CD14-positive monocyte (primary cell): ENCODE data around the gene TACR1. TPM values are rescaled to one million over a fixed set of nuclear protein-coding genes. Genes with fewer than 3 reads are reported as not detected.

Experiments
- DNase-seq, 3 donors: peaks; one replicate each; pipeline ENCODE4 v3.0.0-alpha.2; 2011 to 2022
- H2AFZ ChIP-seq: 2 replicates; pipeline ENCODE4 v1.6.0; 2012; ENCODE audit warnings: mild to moderate bottlenecking, low read depth, low read length, inconsistent platforms; ENCODE audit not compliant: insufficient read depth, poor library complexity, severe bottlenecking
- H3K27ac ChIP-seq, 2 donors: 1 replicate in 1 of 2; 2 replicates in 1 of 2; pipeline ENCODE4 v1.5.1; 2012 to 2013; ENCODE audit warnings: low read length in 2 of 2, control low read depth in 1 of 2, inconsistent platforms in 1 of 2, low read depth in 1 of 2, mild to moderate bottlenecking in 1 of 2
- H3K27me3 ChIP-seq, 2 donors: one replicate each; pipeline versions ENCODE4 v1.6.0 to v1.6.1; 2011 to 2013; ENCODE audit warnings: low read length in 2 of 2; ENCODE audit not compliant: control insufficient read depth in 2 of 2, insufficient read depth in 2 of 2
- H3K36me3 ChIP-seq, 2 donors: replicated peaks in 1 of 2; 1 replicate in 1 of 2; 2 replicates in 1 of 2; pipeline versions ENCODE4 v1.5.1 to v1.6.1; 2012 to 2013; ENCODE audit warnings: low read length in 2 of 2, control low read depth in 1 of 2, inconsistent platforms in 1 of 2, mild to moderate bottlenecking in 1 of 2; ENCODE audit not compliant: insufficient read depth in 2 of 2, control insufficient read depth in 1 of 2
- H3K4me1 ChIP-seq, 2 donors: 1 replicate in 1 of 2; 2 replicates in 1 of 2; pipeline versions ENCODE4 v1.5.1 to v1.6.1; 2012 to 2013; ENCODE audit warnings: low read length in 2 of 2, control low read depth in 1 of 2, inconsistent platforms in 1 of 2, mild to moderate bottlenecking in 1 of 2, moderate library complexity in 1 of 2; ENCODE audit not compliant: insufficient read depth in 2 of 2, control insufficient read depth in 1 of 2
- H3K4me2 ChIP-seq: replicated peaks from 2 replicates; pipeline ENCODE3; 2012; ENCODE audit warnings: low read length, moderate library complexity, mild to moderate bottlenecking; ENCODE audit not compliant: poor library complexity, severe bottlenecking; ENCODE audit errors: extremely low read depth
- H3K4me3 ChIP-seq, 3 experiments: fragments of 200-600 bp in 1 of 3; sonication (generic) in 1 of 3; replicated peaks in 1 of 3; 1 replicate in 2 of 3; 2 replicates in 1 of 3; pipeline ENCODE4 v1.5.1; 2011 to 2013; ENCODE audit warnings: low read length in 3 of 3, mild to moderate bottlenecking in 3 of 3, control low read depth in 2 of 3, low read depth in 2 of 3, inconsistent platforms in 1 of 3, moderate library complexity in 1 of 3
- H3K79me2 ChIP-seq: 2 replicates; pipeline ENCODE4 v1.6.0; 2012; ENCODE audit warnings: mild to moderate bottlenecking, control low read depth, inconsistent platforms, low read length, moderate library complexity; ENCODE audit not compliant: insufficient read depth
- H3K9ac ChIP-seq: 2 replicates; pipeline ENCODE4 v1.6.0; 2017; ENCODE audit warnings: low read length, mild to moderate bottlenecking; ENCODE audit not compliant: insufficient read depth, poor library complexity, severe bottlenecking
- H3K9me3 ChIP-seq, 2 donors: replicated peaks in 1 of 2; 1 replicate in 1 of 2; 2 replicates in 1 of 2; pipeline versions ENCODE4 v1.5.1 to v1.6.1; 2012 to 2013; ENCODE audit warnings: low read length in 2 of 2, control low read depth in 1 of 2; ENCODE audit not compliant: control insufficient read depth in 1 of 2, insufficient read depth in 1 of 2
- H4K20me1 ChIP-seq: 2 replicates; pipeline ENCODE4 v1.6.0; 2012; ENCODE audit warnings: mild to moderate bottlenecking, low read length, control low read depth, moderate library complexity; ENCODE audit not compliant: insufficient read depth
- H3K27ac Mint-ChIP-seq, 7 donors: one replicate each; pipeline ENCODE4 v1.8.0; 2020; ENCODE audit warnings: mild to moderate bottlenecking in 7 of 7, mixed read lengths in 7 of 7, moderate library complexity in 6 of 7, inconsistent platforms in 2 of 7
- H3K27me3 Mint-ChIP-seq, 3 donors: one replicate each; pipeline ENCODE4 v1.8.0; 2021 to 2022; ENCODE audit warnings: low read depth in 3 of 3, mild to moderate bottlenecking in 3 of 3, mixed read lengths in 3 of 3, moderate library complexity in 3 of 3, inconsistent platforms in 1 of 3
- H3K36me3 Mint-ChIP-seq, 2 donors: one replicate each; pipeline ENCODE4 v1.8.0; 2020; ENCODE audit warnings: mixed read lengths in 2 of 2, inconsistent platforms in 1 of 2, mild to moderate bottlenecking in 1 of 2
- H3K4me1 Mint-ChIP-seq: one replicate; pipeline ENCODE4 v1.8.0; 2020; ENCODE audit warnings: mild to moderate bottlenecking, mixed read lengths
- H3K4me3 Mint-ChIP-seq, 2 donors: one replicate each; pipeline ENCODE4 v1.8.0; 2020; ENCODE audit warnings: mild to moderate bottlenecking in 2 of 2, mixed read lengths in 2 of 2, moderate library complexity in 1 of 2
- H3K9me3 Mint-ChIP-seq, 7 donors: one replicate each; pipeline ENCODE4 v1.8.0; 2020 to 2022; ENCODE audit warnings: mixed read lengths in 7 of 7, mild to moderate bottlenecking in 6 of 7, moderate library complexity in 6 of 7, inconsistent platforms in 2 of 7
- WGBS: methylation state at CpG from one replicate; pipeline ENCODE4 v1.1.5; 2013; ENCODE audit warnings: missing lambda C conversion rate; ENCODE audit not compliant: insufficient coverage; 5-methylcytosine and 5-hydroxymethylcytosine counted together
- intact Hi-C, 2 donors: fragments of 100-400 bp; cut with micrococcal nuclease; formaldehyde crosslinking; loops; one replicate each; pipeline versions ENCODE4 v1.15.0 to v1.15.1; 2023
- polyA plus RNA-seq, 3 donors: library from polyadenylated mRNA; depleted of rRNA in 1 of 3; unstranded in 2 of 3; stranded (reverse) in 1 of 3; fragments of 300-500 nt in 2 of 3; fragments of >200 nt in 1 of 3; fragmentation: Illumina TruSeq in 2 of 3; gene quantifications; 1 replicate in 2 of 3; 2 replicates in 1 of 3; pipeline ENCODE4 v1.2.3, GENCODE V29; 2012 to 2021
- TF ChIP-seq, protein P1 (sequence below): fragments of 200-600 bp; IDR thresholded peaks from one replicate; pipeline ENCODE4 v1.8.0; 2022; ENCODE audit warnings: antibody characterized with exemption, mild to moderate bottlenecking

Gene TACR1
- polyA plus RNA-seq, 3 donors = not detected

DNA sequence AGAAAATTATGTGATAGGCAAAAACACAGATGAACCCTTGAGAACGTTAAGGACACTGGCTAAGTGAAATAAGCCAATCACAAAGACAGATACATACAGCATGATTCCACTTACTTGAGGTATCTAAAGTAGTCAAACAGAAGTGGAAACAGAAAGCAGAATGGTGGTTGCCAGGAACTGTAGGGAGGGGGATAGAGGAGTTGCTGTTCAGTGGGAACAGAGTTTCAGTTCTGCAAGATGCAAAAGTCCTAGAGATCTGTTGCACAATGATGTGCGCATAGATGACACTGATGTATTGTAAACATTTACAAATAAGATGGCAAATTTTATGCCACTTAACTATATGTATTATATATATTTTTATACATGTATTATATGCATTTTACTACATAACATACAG, 181.2 kb downstream of the TACR1 start:
- Mint-ChIP-seq H3K4me3 (no peak overlapping the region), H3K36me3 (peaks cover 0 to 3% of the 10 kb centered on the region in 2 donors), H3K4me1 (peaks cover 17% of the 10 kb centered on the region), H3K27ac (peak overlapping the region in 4 of 7 donors; percentile 19 to 82 (median 58)), H3K27me3 (peaks cover 2 to 10% (median 6%) of the 10 kb centered on the region in 3 donors), H3K9me3 (peaks cover 0 to 7% (median 0%) of the 10 kb centered on the region in 7 donors)
- TF ChIP-seq, protein P1, sequence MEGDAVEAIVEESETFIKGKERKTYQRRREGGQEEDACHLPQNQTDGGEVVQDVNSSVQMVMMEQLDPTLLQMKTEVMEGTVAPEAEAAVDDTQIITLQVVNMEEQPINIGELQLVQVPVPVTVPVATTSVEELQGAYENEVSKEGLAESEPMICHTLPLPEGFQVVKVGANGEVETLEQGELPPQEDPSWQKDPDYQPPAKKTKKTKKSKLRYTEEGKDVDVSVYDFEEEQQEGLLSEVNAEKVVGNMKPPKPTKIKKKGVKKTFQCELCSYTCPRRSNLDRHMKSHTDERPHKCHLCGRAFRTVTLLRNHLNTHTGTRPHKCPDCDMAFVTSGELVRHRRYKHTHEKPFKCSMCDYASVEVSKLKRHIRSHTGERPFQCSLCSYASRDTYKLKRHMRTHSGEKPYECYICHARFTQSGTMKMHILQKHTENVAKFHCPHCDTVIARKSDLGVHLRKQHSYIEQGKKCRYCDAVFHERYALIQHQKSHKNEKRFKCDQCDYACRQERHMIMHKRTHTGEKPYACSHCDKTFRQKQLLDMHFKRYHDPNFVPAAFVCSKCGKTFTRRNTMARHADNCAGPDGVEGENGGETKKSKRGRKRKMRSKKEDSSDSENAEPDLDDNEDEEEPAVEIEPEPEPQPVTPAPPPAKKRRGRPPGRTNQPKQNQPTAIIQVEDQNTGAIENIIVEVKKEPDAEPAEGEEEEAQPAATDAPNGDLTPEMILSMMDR = no peak
- Histone ChIP-seq H3K36me3 (no peaks in the 10 kb centered on the region), H4K20me1 (no peaks in the 10 kb centered on the region), H2AFZ (no peak overlapping the region), H3K4me1 (peaks cover 14 to 18% of the 10 kb centered on the region in 2 donors), H3K79me2 (no peaks in the 10 kb centered on the region), H3K27me3 (no peaks in the 10 kb centered on the region), H3K27ac (peak overlapping the region in 1 of 2 donors; percentile 17), H3K9me3 (no peaks in the 10 kb centered on the region), H3K4me3 (peak overlapping the region in 1 of 3 experiments; percentile 13), H3K9ac (no peak overlapping the region), H3K4me2 (peak overlapping the region; percentile 23)
- WGBS = no CpG with 5 or more reads among the region's 2 CpGs
- DNase-seq = peak; percentile 62 to 74 (median 66)
- intact Hi-C loops = no loop called here

DNA sequence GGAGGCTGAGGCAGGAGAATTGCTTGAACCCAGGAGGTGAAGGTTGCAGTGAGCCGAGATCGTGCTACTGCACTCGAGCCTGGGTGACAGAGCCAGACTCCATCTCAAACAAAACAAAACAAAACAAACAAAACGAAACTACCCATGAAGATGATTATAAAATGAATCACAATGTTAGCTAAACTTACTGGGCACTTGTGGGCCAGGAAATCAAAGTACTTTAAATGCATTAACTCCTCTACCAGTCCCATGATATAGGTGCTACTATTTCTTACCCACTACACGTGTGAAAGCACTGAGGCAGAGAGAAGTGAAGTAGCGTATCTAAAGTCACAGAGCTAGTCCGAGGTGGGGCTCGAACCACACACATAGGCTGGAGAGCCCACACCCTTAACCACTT, 187.2 kb downstream of the TACR1 start:
- H3K4me1 Mint-ChIP-seq = no peaks in the 10 kb centered on the region
- no peaks in the 10 kb centered on the region for H3K36me3 ChIP-seq

More for the DNA sequence above, 187.2 kb downstream of the TACR1 start:
- Histone ChIP-seq H3K27me3 (no peaks in the 10 kb centered on the region), H3K4me1 (no peaks in the 10 kb centered on the region), H3K79me2 (no peaks in the 10 kb centered on the region), H3K4me3 (no peak overlapping the region), H3K9ac (no peak overlapping the region), H4K20me1 (no peaks in the 10 kb centered on the region), H3K9me3 (no peaks in the 10 kb centered on the region), H3K27ac (no peak overlapping the region), H2AFZ (no peak overlapping the region), H3K4me2 (no peak overlapping the region)
- Mint-ChIP-seq H3K4me3 (no peak overlapping the region), H3K9me3 (peaks cover 0 to 7% (median 0%) of the 10 kb centered on the region in 7 donors), H3K27me3 (peaks cover 0 to 4% (median 4%) of the 10 kb centered on the region in 3 donors), H3K27ac (no peak overlapping the region), H3K36me3 (peaks cover 0 to 3% of the 10 kb centered on the region in 2 donors)
- TF ChIP-seq, protein P1 = no peak
- intact Hi-C loops = no loop called here
- no peak for DNase-seq
- WGBS = no CpG with 5 or more reads among the region's 8 CpGs
